Measurements from ENCODE around the gene PEAK1. TPM values are rescaled to one million over a fixed set of nuclear protein-coding genes. Genes with fewer than 3 reads are reported as not detected.

The PEAK1 gene
- total and polyA plus RNA-seq, 9 of the 15 experiments (the other 6 are each of a cell fraction or from before 2014, with no cell fraction given), result 0.99 to 22.4 (median 10.8) TPM

DNA sequence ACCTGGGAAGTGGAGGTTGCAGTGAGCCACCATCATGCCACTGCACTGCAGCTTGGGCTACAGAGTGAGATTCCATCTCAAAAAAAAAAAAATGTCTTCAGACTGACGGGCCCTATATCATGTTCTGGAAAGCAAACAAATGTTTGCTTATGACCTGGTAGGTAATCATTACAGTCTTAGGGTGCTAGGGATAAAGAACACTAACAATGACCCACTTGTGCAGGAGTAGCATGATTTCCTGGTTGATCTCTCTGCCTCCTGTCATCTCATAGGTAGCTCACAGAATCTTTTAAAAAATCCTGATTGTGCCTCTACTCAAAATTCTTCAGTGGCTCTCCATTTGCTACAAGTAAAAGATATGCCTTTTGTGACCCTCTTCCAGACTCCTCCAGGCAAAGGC is 274.5 kb downstream of the PEAK1 start (continued):
- no peak for TF ChIP-seq E2F8 (IDR thresholded peaks at IDR 0.05; ENCODE audit: low read depth, partially characterized antibody)

DNA sequence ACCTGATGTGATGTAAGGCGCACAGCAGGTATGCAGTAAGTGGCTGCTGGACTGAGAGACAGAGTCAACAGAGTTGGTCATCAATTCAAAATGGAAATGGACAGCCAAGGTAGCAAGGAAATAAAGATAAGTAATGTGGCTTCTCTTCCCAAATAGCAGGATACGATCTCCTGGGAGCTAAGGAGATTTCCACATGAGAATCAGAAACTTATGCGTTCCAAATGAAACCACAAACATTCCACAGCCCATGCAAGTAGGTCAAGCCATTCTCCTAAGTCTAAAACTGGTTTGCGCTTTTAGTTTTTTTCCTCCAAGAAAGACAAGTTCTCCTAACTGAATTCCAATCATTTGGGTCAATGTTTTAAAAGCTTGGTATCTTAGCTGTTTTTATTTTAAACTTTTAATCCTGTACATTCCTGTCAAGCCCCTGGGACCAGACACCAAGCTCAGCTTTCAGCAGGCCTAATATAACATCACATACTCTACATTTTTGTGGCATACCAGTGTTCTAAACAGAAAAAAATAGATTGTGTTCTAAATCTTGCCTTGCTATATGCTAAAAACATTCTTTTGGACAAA is 275.3 kb downstream of the PEAK1 start:
- in situ Hi-C loops (cut with MboI), result no loop called here
- DNase-seq (ENCODE audit: extremely low read depth in 1 of 4, low spot score in 3 of 4) (no peak), ATAC-seq (no peak), FAIRE-seq (no peak)
- Histone ChIP-seq H3K79me2 (ENCODE audit: control insufficient read depth, insufficient read depth, low read length) (no peaks in the 10 kb centered on the region), H2AFZ (ENCODE audit: low read depth, low read length) (no peak overlapping the region), H3K27me3 (ENCODE audit: control insufficient read depth in 2 of 2, insufficient read depth in 2 of 2, low read length in 2 of 2) (no peaks in the 10 kb centered on the region), H3K4me2 (ENCODE audit: insufficient read depth, low read length) (no peak overlapping the region), H3K9ac (ENCODE audit: insufficient read depth in 1 of 2, low read depth in 2 of 2, low read length in 2 of 2) (no peak overlapping the region), H3K4me1 (replicated peaks in 1 of 2; ENCODE audit: control insufficient read depth in 2 of 2, insufficient read depth in 2 of 2, low read length in 2 of 2) (no peaks in the 10 kb centered on the region), H3K36me3 (ENCODE audit: control insufficient read depth, insufficient read depth, low read length) (no peaks in the 10 kb centered on the region), H3K4me3 (no peak overlapping the region), H3K9me3 (replicated peaks; ENCODE audit: control insufficient read depth, insufficient read depth, low read depth, low read length) (peaks cover 9% of the 10 kb centered on the region; the same call in 1 of the 2 replicates), H3K9me1 (ENCODE audit: control insufficient read depth, insufficient read depth, low read length) (no peaks in the 10 kb centered on the region), H4K20me1 (replicated peaks; ENCODE audit: control insufficient read depth, insufficient read depth, low read length) (no peaks in the 10 kb centered on the region), H3K27ac (ENCODE audit: extremely low read depth, low read depth, low read length) (no peak overlapping the region)
- WGBS (ENCODE audit: insufficient coverage, low coverage, missing lambda C conversion rate), result 83% methylated on average over 4 of the region's 4 CpGs
- no TSS peak for BruUV-seq (replicated peaks)
- ChIA-PET POLR2A (no interaction called here), CTCF (ENCODE audit: low intra/inter-chr PET ratio) (no interaction called here)
- intact Hi-C loops (cut with micrococcal nuclease), result no loop called here
- TF ChIP-seq ZNF583 (CRISPR knock-in tag; IDR thresholded peaks at IDR 0.05) (no peak), HMGXB4 (CRISPR knock-in tag; IDR thresholded peaks at IDR 0.05) (no peak), POU5F1 (IDR thresholded peaks at IDR 0.05; ENCODE audit: borderline replicate concordance, low read depth, low read length, partially characterized antibody) (no peak), MED1 (CRISPR knock-in tag; IDR thresholded peaks at IDR 0.05; ENCODE audit: borderline replicate concordance) (no peak), SNAPC5 (CRISPR knock-in tag; IDR thresholded peaks at IDR 0.05) (no peak), POLR2G (IDR thresholded peaks at IDR 0.05; ENCODE audit: low read depth, low read length) (no peak), ZNF280A (IDR thresholded peaks at IDR 0.05; ENCODE audit: low read depth, partially characterized antibody) (no peak), ZNF778 (CRISPR knock-in tag; IDR thresholded peaks at IDR 0.05) (no peak), THRA (IDR thresholded peaks at IDR 0.05) (no peak), NELFE (IDR thresholded peaks at IDR 0.05; ENCODE audit: insufficient read depth, insufficient read length) (no peak), NCOA6 (IDR thresholded peaks at IDR 0.05) (no peak), CBFB (CRISPR knock-in tag; IDR thresholded peaks at IDR 0.05) (no peak), TSC22D4 (tag; IDR thresholded peaks at IDR 0.05) (no peak)

All from K562 (cell line).